Fibroblast of lung (primary cell): ENCODE measurements around the gene TTC13. TPM values are rescaled to one million over a fixed set of nuclear protein-coding genes. Genes with fewer than 3 reads are reported as not detected.

Source experiments
- DNase-seq, 2 donors: peaks; one replicate each; pipeline versions ENCODE4 v3.0.0 to v3.0.0-alpha.2; 2010; ENCODE audit warnings: low read depth in 2 of 2
- H2AFZ ChIP-seq: 2 replicates; pipeline ENCODE4 v1.5.1; 2012; ENCODE audit warnings: low read length, control low read depth, inconsistent platforms
- H3K27ac ChIP-seq: 2 replicates; pipeline ENCODE4 v1.5.1; 2011; ENCODE audit warnings: low read length, control low read depth; ENCODE audit not compliant: insufficient read depth
- H3K27me3 ChIP-seq: 2 replicates; pipeline ENCODE4 v1.5.1; 2011; ENCODE audit warnings: mild to moderate bottlenecking, low read length; ENCODE audit not compliant: control insufficient read depth, insufficient read depth
- H3K36me3 ChIP-seq: 2 replicates; pipeline ENCODE4 v1.5.1; 2011; ENCODE audit warnings: low read length; ENCODE audit not compliant: control insufficient read depth, insufficient read depth
- H3K4me1 ChIP-seq: 2 replicates; pipeline ENCODE4 v1.5.1; 2011; ENCODE audit warnings: low read length; ENCODE audit not compliant: control insufficient read depth, insufficient read depth; ENCODE audit errors: extremely low read depth
- H3K4me2 ChIP-seq: 2 replicates; pipeline ENCODE4 v1.5.1; 2011; ENCODE audit warnings: low read length, control low read depth; ENCODE audit not compliant: insufficient read depth; ENCODE audit errors: extremely low read depth
- H3K4me3 ChIP-seq, 4 experiments: fragments of 200-600 bp in 1 of 4; sonication (generic) in 1 of 4; replicated peaks in 1 of 4; 2 replicates each; pipeline ENCODE4 v1.5.1; 2011 to 2016; ENCODE audit warnings: low read length in 4 of 4, low read depth in 3 of 4, mild to moderate bottlenecking in 3 of 4, control low read depth in 2 of 4, inconsistent platforms in 1 of 4, mixed read lengths in 1 of 4; ENCODE audit not compliant: insufficient read depth in 1 of 4; ENCODE audit errors: control extremely low read depth in 1 of 4
- H3K79me2 ChIP-seq: 2 replicates; pipeline ENCODE4 v1.5.1; 2012; ENCODE audit warnings: mild to moderate bottlenecking, low read length, inconsistent platforms; ENCODE audit not compliant: control insufficient read depth, insufficient read depth
- H3K9ac ChIP-seq: 2 replicates; pipeline ENCODE4 v1.5.1; 2011; ENCODE audit warnings: mild to moderate bottlenecking, low read length, control low read depth; ENCODE audit not compliant: insufficient read depth
- H3K9me3 ChIP-seq: 2 replicates; pipeline ENCODE4 v1.5.1; 2012; ENCODE audit warnings: low read depth, low read length; ENCODE audit not compliant: control insufficient read depth, insufficient read depth
- H4K20me1 ChIP-seq: 2 replicates; pipeline ENCODE4 v1.5.1; 2011; ENCODE audit warnings: low read length; ENCODE audit not compliant: control insufficient read depth, insufficient read depth; ENCODE audit errors: extremely low read depth
- EZH2 ChIP-seq: IDR thresholded peaks from 2 replicates; pipeline ENCODE4 v1.5.1; 2012; ENCODE audit warnings: low read length, control low read depth, mild to moderate bottlenecking; ENCODE audit errors: missing control alignments
- polyA plus RNA-seq, 2 donors: library from polyadenylated mRNA; depleted of rRNA in 1 of 2; stranded (reverse) in 1 of 2; unstranded in 1 of 2; fragments of >200 nt; gene quantifications; 2 replicates each; pipeline ENCODE4 v1.2.1, GENCODE V29; 2011 to 2012; ENCODE audit warnings: missing spikeins in 1 of 2
- total RNA-seq: library from RNA; depleted of rRNA; stranded (reverse); fragments of >200 nt; gene quantifications from 2 replicates; pipeline ENCODE4 v1.2.1, GENCODE V29; 2014
- TF ChIP-seq, protein P1 (sequence below), 2 donors: IDR thresholded peaks in 1 of 2; conservative IDR thresholded peaks in 1 of 2; 1 replicate in 1 of 2; 2 replicates in 1 of 2; pipeline ENCODE4 v1.5.1; 2011 to 2012; ENCODE audit warnings: low read length in 2 of 2, control low read depth in 1 of 2, inconsistent platforms in 1 of 2, low read depth in 1 of 2, mild to moderate bottlenecking in 1 of 2

The TTC13 gene
- total and polyA plus RNA-seq, 2 donors (not counting 1 experiment from before 2014, with no cell fraction given), result 8.0 to 16.2 TPM

GRCh38 chr1:231021540-231022031 lies 42.9 kb upstream of the TTC13 start:
- TF ChIP-seq, protein P1, sequence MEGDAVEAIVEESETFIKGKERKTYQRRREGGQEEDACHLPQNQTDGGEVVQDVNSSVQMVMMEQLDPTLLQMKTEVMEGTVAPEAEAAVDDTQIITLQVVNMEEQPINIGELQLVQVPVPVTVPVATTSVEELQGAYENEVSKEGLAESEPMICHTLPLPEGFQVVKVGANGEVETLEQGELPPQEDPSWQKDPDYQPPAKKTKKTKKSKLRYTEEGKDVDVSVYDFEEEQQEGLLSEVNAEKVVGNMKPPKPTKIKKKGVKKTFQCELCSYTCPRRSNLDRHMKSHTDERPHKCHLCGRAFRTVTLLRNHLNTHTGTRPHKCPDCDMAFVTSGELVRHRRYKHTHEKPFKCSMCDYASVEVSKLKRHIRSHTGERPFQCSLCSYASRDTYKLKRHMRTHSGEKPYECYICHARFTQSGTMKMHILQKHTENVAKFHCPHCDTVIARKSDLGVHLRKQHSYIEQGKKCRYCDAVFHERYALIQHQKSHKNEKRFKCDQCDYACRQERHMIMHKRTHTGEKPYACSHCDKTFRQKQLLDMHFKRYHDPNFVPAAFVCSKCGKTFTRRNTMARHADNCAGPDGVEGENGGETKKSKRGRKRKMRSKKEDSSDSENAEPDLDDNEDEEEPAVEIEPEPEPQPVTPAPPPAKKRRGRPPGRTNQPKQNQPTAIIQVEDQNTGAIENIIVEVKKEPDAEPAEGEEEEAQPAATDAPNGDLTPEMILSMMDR (conservative IDR thresholded peaks at IDR 0.05 in 1 of 2, IDR thresholded peaks at IDR 0.05 in 1 of 2; ENCODE audit: low read depth in 1 of 2, low read length in 2 of 2), result no peak
- no peak for TF ChIP-seq EZH2
- Histone ChIP-seq H3K9ac (no peak overlapping the region), H3K4me3 (no peak overlapping the region), H3K4me2 (no peak overlapping the region), H3K9me3 (no peaks in the 10 kb centered on the region), H3K4me1 (no peaks in the 10 kb centered on the region), H3K79me2 (no peaks in the 10 kb centered on the region), H3K27ac (no peak overlapping the region), H3K27me3 (no peaks in the 10 kb centered on the region), H4K20me1 (no peaks in the 10 kb centered on the region), H3K36me3 (no peaks in the 10 kb centered on the region), H2AFZ (no peak overlapping the region)
- DNase-seq, result no peak

DNA sequence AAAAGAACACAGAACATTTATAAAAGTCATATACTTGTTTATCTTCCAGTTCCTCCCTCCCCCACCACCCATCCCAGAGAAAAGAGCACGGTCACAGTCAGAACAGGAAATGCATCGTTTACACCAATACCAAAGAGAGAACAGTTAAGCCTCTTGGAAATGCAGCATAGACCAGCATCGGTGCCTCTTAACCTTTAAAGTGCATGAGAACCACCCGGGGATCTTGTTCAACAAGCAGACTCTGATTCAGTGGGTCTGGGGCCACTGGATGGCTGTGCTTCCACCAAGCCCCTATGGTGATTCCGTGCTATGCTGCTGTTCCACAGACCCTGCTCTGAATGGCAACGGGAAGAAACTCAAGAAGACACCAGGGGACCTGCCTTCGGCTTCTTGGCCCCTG lies 42.2 kb upstream of the TTC13 start:
- DNase-seq, result peak in 1 of 2 donors; percentile 12
- TF ChIP-seq, protein P1 (conservative IDR thresholded peaks at IDR 0.05 in 1 of 2, IDR thresholded peaks at IDR 0.05 in 1 of 2; ENCODE audit: low read depth in 1 of 2, low read length in 2 of 2), result no peak
- no peak for TF ChIP-seq EZH2
- Histone ChIP-seq H3K4me2 (no peak overlapping the region), H3K4me3 (no peak overlapping the region), H2AFZ (no peak overlapping the region), H3K36me3 (no peaks in the 10 kb centered on the region), H3K79me2 (no peaks in the 10 kb centered on the region), H3K4me1 (no peaks in the 10 kb centered on the region), H3K27ac (no peak overlapping the region), H4K20me1 (no peaks in the 10 kb centered on the region), H3K9ac (no peak overlapping the region), H3K9me3 (no peaks in the 10 kb centered on the region), H3K27me3 (no peaks in the 10 kb centered on the region)

- no peak overlapping the region for H3K27ac ChIP-seq
- no peaks in the 10 kb centered on the region for H3K9me3 ChIP-seq
- TF ChIP-seq, protein P1 (conservative IDR thresholded peaks at IDR 0.05 in 1 of 2, IDR thresholded peaks at IDR 0.05 in 1 of 2; ENCODE audit: low read depth in 1 of 2, low read length in 2 of 2), result no peak
- no peak for TF ChIP-seq EZH2
- H3K36me3 ChIP-seq, result no peaks in the 10 kb centered on the region
- no peak overlapping the region for H3K4me2 ChIP-seq
- no peak overlapping the region for H3K4me3 ChIP-seq
- H4K20me1 ChIP-seq, result no peaks in the 10 kb centered on the region
- no peaks in the 10 kb centered on the region for H3K4me1 ChIP-seq
- no peaks in the 10 kb centered on the region for H3K79me2 ChIP-seq
- H3K9ac ChIP-seq, result no peak overlapping the region
- H3K27me3 ChIP-seq, result no peaks in the 10 kb centered on the region
- no peak for DNase-seq
- no peak overlapping the region for H2AFZ ChIP-seq
These were observed 41.5 kb upstream of the TTC13 start for GRCh38 chr1:231020139-231020601.
